GM21515 (cell line): ENCODE data around the gene DDX24.

ENCODE experiments used
- ATAC-seq: cut with Tn5 transposase; IDR thresholded peaks from one replicate; pipeline ENCODE4 v1.9.1; 2021; ENCODE audit not compliant: unreplicated experiment

Gene DDX24

DNA sequence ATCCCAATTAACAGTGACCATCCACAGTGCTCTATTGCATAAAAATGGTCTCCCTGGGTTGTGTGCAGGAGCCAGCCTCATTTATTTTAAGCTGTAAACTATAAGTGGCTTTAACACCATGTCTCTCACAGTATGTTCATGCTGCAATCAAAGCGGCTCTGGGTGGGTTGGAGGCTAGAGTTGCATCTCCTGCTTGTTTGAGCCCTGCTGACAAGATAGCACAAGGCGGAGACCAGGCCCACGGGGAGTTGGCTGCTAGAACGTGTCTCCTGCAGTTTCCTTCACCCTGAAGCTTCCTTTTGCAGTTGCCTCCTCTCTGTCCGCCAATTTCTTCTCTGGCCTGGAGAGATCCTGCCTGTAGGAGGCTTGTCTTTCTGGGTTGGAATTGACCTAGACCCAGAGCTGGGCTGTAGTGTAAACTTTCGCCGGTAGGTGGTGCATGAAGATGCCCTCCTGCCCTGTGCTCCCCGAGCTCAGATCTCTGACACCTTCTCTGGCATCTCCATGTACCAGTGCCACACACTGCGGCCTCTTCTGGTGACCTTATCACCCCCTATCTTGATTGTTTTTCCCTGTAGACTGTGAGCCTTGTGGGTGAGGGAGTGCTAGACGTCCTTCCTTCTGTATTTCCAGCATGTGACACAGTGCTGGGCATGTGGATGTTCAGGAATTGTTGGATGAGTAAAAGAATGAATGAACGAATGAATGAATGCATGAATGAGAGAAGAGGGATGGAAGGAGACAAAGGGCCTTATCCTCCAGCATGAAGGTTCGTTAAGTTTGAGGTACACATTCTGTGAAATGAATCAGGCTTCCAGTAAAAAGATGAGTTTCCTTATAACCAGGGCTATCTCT is 44.5 kb downstream of the DDX24 start:
- ATAC-seq, result peak; percentile 83

DNA sequence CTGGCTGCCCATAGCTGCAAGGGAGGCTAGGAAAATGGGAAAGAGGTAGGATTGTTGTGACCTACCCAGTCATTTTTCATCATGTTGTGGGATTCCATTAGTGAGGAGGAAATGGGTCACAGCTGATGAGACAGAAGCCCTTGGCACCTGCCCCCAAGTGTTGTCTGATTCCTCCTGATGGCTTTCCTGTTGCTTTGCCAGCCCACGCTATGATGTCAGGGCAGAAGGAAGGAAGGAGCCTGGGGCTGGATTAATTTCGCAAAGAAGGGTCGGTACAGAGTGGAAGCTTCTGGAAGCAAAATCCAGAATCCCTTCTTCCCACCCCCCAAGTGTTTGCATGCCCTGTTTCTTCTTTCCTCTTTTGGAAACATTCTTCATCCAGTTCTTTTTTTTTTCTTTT is 46.1 kb downstream of the DDX24 start:
- ATAC-seq, result no peak

DNA sequence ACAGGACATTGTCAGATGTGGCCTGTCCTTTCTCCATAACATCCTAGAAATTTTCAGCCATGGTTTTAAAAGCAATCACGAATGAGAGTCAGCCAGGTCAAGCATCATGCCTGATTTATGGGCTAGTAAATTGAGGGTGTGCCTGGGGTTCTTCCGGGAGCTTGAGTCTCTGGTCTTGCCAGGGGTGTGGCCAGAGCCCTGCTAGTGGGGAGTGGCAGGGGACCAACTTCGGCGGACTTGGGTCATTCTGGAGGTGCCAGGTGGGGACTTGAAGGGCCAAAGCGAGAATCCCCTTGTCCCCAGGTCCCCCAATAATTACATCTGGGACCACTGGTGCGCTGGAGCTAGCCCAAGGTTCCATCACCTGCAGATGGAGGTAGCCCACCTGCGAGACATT is 49.1 kb downstream of the DDX24 start:
- no peak for ATAC-seq

DNA sequence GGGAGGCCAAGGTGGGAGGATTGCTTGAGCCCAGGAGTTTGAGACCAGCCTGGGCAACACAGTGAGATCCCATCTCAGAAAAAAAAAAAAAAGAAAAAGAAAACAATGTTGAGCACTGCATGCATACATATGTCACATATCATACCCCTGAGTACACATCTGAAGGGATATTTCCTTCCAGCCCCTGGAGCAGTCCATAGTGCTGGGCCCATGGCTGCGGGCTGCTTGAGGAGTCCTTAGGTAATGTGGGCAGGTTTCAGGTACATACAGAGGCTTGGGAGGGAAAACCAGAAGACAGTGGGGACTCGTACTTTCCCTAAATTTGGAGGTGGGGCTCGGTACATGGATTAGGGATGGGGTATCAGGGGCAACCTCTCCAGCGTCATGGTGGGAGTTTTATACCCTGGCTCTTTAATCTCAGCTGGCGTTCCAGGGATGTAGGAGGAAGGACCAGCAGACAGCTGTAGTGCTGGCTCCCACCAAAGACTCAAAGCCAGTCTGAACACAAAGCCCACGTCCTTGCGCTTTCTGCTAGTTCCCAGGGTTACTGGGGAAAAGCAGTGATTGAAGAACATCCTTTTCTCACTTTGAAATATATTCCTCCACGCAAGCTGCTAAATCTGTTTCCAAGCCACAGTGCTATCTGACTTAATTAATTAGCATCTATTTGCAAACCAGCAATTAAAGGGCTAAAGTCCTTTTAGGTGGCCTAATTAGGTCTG is 49.7 kb downstream of the DDX24 start:
- no peak for ATAC-seq

DNA sequence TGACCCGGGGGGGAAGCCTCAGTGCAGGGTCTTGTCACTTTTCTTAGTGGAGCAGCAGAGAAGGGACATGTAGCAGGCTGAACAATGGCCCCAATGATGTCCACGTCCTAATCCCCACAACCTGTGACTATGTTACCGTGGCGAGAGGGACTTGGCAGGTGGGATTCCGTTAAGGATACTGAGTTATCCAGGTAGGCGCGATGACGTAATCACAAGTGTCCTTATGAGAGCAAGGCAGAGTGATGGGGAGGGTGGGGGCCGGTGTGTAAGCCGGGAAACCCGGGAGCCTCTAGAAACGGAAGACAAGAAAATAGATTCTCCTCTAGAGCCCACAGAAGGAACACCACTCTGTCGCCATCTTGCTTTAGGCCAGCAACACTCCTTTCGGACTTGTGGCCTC is 50.4 kb downstream of the DDX24 start:
- no peak for ATAC-seq

DNA sequence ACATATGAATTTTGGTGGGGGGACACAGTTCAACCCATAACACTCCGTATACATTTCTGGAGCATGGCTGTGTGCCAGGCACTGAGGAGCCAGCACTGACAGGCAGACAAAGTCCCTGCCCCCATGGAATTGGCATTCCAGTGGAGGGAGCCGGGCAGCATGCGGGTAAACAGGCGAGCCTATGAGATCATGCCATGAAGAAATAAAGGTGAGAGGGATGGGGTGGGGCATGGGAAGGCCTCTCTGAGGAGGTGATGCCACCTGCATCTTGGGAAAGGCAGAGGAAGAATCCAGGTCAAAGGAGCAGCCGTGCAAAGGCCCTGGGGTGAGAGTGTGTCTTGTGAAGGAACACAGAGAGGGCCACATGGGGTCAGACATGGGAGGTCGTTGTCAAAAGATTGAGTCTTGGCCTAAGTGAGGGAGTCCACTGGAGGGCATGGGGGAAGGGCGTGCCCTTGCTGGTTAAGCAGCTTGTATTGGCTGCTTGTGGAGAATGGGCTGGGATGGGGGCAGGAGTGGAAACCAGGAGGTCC is 51.3 kb downstream of the DDX24 start:
- ATAC-seq, result no peak

DNA sequence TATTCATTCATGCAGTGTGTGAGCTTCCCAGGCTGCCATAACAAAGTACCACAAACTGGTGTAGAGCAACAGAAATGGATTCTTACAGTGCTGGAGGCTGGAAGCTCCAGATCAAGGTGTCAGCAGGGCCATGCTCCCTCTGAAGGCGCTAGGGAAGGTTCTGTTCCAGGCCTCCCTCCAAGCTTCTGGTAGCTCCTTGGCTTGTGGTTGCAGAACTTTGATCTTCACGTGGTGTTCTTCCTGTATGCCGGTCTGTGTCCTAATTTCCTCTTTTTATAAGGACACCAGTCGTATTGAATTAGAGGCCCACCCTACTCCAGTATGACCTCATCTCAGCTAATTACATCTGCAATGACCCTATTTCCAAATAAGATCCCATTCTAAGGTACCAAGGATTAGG is 51.7 kb downstream of the DDX24 start:
- no peak for ATAC-seq

DNA sequence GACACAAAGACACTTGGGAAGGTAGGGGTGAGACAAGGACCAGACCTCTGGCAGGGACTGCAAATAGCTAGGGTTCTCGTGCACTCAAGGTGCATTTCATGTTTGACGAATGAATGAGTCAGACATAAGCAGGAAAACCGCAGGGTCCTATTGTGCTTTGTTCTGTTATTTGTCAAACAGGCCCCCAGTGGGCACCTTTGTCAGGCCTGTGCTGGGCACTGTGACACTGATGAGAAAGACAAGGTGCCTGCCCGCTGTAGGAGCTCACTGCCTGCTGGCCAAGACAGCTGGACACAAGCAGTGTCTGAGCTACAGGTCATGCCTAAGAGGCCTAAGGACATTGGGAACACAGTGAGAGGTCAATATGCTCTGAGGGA is 52.6 kb downstream of the DDX24 start:
- ATAC-seq, result no peak

DNA sequence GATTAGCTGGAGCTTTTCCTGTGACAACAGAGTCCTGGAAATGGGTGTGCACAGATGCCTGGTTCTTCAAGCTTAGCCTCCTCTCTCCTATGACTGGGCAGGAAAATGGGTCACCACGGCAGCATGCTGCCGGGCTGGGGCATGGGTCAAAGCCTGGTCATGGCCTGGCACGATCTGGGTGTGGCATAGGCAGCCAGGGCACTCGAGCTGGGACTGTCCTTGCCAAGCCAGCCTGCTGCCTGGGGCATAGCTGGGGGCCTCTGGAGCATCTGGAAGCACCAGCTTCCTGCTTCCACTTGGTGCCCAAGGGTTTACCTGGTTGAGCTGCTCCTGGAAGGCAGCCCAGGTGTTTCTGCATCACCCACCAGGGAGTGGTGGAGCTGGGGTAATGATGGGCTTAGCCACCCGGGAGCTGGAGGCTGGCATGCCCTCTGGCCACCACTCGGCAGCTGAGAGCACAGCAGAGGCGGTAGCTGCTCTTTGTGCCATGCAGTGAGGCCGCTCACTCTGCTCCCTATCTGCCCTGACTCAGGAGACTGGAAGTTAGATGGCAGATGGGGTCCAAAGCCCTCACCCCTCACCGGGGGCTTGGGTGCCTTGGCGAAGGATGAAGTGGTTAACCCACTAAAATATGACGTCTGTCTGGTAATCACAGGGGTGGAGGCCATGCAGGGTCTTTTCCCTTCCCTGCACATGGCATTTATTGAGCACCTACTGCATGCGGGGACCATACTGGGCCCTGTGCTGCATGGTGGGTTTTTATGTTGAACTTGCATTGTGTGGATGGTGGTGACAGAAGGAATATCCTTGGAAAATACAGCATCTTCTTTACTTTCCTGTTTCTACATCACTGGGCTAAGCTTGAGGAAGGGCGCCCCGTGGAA is 53.2 kb downstream of the DDX24 start:
- no peak for ATAC-seq

DNA sequence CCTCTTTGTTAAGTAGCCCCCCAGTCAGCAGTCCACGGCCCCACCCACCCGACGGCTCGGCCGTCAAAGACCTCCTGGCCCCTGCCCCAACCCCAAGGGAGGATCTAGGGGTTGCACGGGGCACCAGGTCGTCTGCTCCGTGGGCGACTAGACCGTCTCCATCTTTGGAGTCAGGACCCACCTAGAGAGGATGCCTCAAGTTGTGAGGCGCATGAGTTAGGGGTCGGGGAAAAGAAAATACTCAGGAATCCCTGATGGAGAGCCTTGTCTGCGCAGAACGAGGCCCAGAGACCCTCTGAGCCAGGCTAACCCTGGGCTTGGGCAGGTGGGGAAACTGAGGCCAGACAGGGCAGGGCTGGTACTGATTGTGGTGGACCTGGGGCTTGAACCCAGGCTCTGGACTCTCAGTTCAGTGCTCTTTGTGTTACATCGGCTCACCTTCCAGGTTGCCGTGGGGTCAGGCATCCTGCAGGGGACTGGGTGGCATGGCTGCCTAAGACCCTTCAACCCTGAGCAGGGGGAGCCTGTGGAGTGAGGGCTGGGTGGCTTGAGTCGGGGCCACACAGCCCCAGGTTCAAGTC is 54.0 kb downstream of the DDX24 start:
- no peak for ATAC-seq

DNA sequence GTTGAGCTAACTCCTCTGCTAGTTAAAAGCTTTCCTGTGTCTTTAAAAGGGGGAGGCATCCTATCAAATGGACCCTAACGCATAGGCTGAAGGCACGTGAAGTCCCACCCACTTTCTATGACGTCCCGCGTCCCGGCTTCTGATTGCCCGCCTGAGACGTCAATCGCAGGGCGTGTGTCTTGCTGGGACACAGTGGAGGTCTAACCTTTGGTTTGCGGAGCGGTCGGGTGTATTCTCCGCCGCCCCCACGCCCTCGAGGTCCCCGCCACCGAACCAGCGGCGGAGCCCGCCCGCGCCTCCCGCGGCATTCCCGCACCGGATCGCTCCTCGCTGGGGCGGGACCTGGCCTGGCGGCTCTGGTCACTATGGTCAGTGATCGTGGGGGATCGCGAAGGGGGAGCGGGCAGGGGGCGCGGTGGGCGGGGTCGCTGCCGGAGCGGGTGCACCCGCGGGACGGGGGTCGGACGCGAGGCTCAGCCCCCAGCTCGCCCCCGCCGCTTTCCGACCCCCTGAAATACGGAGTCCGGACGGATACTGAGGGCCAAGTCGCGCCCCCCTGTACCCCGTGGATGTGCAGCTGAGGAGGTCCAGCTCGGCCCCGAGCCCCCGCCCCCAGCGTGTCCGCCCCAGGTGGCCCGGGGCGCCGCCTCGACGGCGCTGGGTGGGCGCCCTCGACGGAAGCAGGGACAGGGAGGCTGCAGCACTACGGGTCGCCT is 54.7 kb downstream of the DDX24 start, which contains the start of gene OTUB2:
Gene OTUB2 (plus strand): TSS at position 168 of the 716 bp plus-strand sequence. CDS start 198 bp downstream, at position 366.
- peak; percentile 99 for ATAC-seq

DNA sequence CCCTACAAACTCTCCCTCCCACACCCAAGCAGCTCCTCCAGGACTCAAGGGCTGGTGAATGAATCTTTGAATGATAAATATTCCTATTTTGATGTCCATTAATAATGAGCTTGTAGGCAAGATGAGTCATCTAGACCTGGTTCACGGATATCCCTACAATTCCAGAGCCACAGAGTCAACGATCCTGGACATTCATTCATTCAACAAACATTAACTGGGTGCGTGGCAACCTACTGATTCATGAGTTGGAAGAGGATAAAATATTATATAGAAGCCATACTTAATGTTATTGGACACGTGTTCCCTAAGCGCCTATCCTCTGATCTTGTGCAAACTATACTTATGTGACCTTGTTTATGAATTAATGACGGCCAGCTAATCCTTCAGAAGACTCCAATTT is 55.3 kb downstream of the DDX24 start:
- no peak for ATAC-seq

DNA sequence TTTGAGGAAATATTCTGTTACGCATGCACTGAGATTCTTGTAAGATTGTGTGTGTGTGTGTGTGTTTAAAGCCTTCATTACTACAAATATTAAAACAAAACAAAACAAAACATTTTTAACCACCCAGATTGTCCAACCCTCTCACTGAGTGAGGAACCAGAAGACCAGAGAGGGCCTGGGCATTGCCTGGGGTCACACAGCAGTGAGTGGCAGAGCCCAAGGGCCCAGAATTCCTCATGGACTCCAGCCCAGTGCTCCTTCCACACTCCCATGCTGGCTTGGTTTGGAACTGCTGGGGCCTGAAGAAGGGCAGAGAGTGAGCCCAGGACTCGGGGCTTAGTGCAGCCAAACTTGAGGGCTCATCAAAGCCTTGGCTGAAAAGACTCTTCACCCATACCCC is 56.5 kb downstream of the DDX24 start:
- no peak for ATAC-seq

DNA sequence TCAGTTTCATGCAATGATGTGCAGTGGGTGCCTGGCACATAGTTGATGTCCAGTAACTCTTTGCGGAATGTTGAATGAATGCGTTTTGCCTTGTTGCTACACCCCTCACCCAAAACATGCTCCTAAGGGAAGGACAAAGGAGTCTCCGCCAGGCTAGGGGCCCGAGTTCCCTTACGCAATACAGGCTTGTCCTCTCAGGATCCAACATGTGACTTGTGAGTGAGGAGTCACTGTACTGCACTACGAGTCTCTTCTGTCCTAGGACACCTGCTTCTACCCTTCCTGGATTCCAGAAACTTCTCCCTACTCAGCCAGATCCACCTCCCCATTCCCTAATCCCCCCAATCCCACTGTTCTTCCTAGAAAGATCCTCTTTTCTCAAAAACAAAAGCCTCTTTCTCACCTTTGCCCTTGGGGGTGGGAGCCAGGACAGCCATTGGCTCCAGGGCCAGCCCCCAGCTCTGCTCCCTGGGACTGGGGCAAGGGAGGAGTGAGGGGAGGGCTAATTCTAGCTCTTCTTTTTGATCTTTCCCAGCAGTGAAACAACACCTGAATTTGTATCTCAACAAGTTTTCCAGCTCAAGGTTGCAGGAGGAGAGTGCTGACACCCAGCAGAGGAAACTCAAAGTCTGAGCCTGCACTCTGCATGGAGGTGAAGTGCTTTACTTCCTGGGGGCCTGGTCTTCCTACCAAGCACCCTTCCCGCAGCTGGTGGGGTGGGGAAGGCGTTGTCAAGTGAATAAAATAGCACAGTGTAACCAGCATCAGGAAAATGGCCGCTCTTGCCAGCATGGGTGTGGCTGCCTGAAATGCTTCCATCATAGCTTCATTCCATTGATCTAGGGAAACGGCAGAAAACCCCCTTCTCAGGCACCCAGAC is 58.2 kb downstream of the DDX24 start:
- no peak for ATAC-seq

DNA sequence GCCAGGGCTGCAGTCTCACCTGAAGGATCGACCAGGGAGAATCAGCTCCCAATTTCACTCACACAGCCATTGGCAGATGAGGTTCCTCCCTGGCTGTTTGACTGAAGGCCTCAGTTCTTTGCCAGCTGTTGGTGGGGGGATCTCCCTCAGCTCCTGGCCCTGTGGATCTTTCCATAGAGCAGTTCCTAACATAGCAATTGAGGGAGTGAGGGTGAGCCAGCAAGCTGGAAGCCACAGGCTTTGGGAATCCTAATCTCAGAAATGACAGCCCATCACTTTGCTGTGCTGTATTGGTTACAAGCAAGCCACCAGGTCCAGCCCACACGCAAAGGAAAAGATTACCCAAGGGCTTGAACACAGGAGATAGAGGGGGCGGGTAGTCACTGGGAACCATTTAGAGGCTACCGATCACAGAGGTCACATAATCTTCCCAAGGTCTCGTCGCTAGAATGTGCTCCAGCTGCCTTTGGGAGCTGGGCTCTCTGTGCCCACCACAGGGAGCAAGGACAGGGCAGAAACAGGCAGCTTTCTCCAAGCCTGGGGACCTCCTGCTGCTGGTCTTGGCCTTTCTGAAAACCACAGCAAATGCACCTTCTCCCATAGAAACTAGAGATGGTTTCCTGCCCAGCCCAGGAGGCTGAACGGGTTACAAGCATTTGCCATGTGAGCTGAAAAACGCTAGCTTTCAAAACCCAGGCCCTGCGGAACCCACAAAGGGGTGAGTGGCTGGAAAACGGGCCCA is 59.4 kb downstream of the DDX24 start:
- no peak for ATAC-seq

DNA sequence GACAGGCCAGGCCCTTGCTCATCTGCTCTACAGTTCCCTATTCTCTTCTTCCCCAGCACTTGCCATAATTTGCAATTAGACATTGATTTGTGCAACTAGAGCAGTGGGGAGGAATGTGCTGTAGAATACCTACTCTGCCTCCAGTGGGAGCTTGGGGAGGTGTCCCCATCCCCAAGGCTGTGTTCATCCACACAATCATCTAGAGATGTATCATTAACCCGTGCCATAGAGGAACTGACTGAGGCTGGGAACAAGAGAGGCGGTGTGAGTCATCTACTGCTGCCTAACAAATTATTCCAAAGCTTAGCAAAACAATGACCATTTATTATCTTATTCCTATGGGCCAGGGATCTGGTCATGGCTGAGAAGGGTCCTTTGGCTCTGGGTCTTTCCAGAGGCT is 60.0 kb downstream of the DDX24 start:
- ATAC-seq, result no peak

DNA sequence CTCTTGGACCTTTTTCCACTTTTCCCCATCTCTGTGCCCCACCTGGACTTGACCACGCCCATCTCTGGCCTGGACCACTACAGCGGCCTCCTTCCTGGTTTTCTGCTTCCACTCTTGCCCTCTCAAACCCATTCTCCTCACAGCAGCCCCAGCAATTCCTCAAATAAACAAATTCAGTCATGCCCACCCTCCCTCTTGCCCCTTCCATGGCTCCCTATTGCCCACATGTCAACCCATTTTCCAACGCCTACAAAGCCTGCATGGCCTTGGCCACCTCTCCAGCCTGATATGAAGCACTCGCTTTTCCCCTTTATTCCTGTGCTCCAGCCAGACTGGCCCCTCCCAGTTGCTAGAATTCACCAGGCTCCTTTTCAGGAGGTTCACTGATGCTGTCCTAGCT is 60.7 kb downstream of the DDX24 start:
- no peak for ATAC-seq

DNA sequence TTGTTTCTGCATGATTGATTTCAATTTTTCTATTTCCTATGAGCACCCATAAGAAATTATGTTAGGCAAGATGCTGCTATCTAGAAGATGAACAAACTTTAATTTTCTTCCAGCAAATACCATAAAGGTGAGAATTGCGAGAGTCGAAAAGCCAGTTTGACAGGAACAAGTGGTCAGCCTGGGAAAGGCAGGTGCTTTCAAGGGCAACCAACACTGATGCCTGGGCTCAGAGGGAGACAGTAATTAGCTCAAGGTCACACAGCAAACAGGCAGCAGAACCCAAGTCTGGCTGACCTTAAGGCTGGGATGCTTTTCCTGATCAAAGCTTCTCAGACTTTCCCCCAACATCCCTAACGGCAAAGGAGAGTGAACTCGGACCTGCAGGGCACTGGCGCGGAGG is 61.7 kb downstream of the DDX24 start:
- ATAC-seq, result no peak

DNA sequence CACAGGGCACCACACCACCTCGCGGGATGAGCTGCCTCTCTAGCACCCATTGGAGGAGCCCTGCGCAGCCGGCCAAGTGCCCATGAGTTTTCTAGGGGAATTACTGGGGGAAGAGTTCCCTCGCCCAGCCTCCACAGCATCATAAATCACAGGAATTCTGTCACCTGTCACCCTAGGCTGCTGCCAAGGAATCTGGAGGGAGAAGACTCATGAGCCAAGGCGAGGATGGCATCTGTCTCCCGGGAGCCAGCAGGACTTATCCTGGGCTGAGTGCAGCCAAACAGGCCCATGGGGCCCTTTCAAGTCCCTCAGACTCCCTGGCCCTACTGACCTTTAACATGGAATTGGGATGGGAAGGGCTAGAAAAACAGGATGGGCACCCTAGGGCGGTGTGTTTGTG is 62.7 kb downstream of the DDX24 start:
- no peak for ATAC-seq
